GM19468 (cell line): ENCODE data around the gene UFL1.
"Not testable (repeated sequence)": the region's sequence is repeated elsewhere in the genome, so short reads cannot be mapped to it uniquely, and the experiment has no call there.

ENCODE experiments used
- ATAC-seq: cut with Tn5 transposase; IDR thresholded peaks from one replicate; pipeline ENCODE4 v1.9.1; 2021; ENCODE audit warnings: mild to moderate bottlenecking, moderate library complexity, moderate number of reproducible peaks; ENCODE audit not compliant: unreplicated experiment; ENCODE audit errors: extremely low read depth

The UFL1 gene

DNA sequence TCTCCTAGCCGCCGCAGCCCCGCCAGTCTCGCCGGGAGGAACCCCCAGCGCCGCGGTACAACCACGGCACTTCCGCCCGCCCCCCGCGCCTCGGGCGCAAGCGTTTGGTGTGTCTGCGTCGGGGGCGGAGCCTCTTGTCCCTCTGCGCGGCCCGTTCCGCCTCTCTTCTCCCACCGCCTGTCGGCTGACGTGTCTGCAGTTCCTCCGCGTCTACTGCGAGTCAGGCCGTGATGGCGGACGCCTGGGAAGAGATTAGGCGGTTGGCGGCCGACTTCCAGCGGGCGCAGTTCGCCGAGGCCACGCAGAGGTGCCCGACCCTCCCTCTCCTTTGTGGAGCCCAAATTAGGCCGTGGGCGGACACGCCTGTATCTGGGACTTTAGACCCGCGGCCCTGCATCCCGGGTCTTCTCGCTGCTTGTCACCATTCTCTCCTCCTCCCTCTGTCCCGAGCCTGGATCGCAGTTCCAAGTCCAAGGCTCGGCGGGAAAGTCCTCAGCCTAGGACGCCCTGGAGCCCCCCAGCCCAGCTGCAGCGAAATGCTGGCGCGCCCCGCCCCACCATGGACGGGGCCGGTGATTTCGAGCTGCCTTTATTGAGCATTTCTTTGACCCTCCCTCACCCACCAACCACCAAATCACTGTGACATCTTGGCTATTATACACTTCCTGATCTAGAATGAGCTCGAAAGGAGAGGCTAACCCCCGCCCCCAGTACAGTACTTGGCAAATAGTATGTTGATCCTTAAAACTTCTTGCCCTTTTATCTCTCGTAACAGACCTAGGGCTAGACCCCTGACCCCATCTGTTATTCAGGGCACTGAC lies at the start of gene UFL1:
Gene UFL1 (plus strand): TSS at position 163 of the 821 bp plus-strand sequence. CDS start 68 bp downstream, at position 231.
- ATAC-seq: peak; percentile 99

DNA sequence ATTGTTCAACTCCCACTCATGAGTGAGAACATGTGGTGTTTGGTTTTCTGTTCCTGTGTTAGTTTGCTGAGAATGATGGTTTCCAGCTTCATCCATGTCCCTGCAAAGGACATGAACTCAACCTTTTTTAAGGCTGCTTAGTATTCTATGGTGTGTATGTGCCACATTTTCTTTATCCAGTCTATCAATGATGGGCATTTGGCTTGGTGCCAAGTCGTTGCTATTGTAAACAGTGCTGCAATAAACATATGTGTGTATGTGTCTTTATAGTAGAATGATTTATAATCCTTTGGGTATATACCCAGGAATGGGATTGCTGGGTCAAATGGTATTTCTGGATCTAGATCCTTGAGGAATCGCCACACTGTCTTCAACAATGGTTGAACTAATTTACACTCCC lies 49.3 kb upstream of the UFL1 start:
- not testable (repeated sequence) for ATAC-seq

DNA sequence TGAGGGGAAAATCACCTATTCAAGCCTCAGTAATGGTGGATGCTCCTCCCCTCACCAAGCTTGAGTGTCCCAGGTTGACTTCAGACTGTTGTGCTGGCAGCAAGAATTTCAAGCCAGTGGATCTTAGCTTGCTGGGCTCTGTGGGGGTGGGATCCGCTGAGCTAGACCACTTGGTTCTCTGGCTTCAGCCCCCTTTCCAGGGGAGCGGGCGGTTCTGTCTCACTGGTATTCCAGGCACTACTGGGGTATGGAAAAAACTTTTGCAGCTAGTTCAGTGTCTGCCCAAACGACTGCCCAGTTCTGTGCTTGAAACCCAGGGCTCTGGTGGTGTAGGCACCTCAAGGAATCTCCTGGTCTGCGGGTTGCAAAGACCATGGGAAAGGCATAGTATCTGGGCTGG lies 42.9 kb upstream of the UFL1 start:
- ATAC-seq: no peak

DNA sequence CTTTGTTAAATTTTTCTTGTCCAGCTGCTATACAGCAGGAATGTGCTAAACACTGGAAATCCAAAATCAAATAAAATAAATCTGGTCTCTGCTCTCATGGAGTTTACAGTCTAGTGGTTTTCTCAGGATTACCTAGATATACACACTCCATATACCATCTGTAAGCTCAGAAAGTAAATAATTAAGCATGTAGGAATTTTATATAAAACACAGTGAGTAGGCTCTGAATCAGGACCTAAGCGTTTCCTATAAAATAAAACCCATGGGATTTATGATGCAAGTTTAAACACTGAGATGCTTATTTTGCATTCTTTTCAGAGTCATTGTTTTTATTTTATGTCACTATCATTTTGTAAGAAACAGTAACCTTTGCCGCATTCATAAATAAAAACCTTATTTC lies 29.7 kb upstream of the UFL1 start:
- ATAC-seq: no peak

DNA sequence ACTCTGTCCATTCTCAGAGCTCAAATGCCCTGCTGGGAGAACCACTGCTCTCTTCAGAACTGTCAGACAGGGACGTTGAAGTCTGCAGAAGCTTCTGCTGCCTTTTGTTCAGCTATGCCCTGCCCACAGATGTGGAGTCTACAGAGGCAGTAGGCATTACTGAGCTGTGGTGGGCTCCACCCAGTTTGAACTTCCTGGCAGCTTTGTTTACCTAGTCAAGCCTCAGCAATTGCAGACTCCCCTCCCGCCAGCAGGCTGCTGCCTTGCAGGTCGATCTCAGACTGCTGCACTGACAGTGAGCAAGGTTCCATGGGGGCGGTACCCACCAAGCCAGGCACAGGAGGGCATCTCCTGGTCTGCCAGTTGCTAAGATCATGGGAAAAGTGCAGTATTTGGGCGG lies 21.8 kb upstream of the UFL1 start:
- no peak for ATAC-seq

DNA sequence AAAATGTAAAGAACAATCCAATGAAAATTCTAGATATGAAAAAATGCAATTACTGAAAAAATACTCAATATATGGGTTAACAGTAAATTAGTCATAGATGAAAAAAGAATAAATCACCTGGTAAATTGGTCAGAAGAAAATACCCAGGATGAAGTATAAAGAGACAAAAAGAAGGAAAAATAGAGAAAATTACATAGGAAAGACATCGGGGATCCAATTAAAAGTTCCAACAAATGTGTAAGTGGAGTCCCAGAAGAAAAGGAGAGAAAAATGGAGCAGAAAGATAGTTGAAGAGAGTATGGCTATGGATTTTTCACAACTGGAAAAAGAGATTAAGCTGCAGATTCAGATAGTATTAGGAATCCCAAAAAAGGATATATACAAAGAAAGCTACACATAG lies 18.7 kb upstream of the UFL1 start:
- no peak for ATAC-seq

DNA sequence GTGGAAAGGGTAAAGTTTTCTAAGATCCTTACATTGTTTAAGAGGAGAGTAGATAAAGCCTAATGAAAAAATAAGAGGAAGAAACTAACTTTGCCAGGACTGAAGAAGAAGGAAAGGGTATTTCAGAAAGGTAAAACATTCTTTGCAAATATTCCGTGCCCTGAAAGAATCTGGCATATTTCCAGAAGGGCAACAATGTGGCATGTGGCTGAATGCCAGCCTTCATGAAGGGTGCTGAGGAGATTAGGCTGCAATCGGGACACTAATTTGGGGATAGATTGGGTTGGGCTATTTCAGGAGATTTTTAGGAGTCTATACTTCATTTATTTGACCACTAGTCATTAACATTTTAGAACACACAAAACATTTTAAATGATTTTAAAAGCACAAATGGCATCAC lies 16.2 kb upstream of the UFL1 start:
- no peak for ATAC-seq

DNA sequence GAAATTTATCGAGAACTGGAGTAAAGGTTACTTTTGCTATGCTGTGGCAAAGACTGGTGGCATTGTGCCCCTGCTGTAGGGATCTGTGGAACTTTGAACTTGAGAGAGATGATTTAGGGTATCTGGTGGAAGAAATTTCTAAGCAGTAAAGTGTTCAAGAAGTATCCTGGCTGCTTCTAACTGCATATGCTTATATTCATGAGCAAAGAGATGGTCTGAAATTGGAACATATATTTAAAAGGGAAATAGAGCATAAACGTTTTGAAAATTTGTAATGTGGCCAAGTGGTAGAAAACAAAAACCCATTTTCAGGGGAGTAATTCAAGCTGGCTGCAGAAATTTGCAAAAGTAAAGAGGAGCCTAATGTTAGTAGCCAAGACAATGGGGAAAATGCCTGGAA lies 12.3 kb upstream of the UFL1 start:
- ATAC-seq: no peak

DNA sequence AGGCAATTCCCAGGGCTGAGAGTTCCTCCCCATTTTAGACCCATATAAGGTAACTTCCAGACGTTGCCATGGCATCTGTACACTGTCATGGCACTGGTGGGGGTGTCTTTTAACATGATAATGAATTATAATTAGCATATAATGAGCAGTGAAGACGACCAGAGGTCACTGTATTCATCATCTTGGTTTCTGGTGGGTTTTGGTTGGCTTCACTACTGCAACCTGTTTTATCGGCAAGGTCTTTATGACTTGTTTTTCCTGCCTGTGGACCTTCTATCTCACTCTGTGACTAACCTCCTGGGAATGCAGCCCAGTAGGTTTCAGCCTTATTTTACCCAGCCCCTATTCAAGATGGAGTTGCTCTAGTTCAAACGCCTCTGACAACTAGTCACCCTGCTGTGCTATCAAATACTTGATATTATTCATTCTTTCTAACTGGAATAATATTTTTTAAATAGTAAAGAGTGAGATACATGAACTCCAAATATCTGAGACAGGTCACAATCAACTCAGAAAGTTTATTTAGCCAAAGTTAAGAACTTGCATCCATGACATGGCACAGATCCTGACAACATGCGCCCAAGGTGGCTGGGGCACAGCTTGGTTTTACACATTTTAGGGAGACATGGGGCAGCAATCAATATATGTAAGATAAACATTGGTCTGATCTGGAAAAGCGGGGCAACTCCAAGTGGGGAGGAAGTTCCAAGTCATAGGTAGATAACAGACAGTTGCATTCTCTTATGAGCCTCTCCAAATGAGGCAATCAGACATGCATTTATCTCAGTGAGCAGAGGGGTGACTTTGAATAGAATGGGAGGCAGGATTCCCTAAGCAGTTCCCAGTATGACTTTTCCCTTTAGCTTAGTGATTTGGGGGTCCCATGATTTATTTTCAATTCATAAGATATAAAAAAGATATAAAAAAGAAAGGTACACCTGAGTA lies 1.2 kb upstream of the UFL1 start:
- no peak for ATAC-seq

DNA sequence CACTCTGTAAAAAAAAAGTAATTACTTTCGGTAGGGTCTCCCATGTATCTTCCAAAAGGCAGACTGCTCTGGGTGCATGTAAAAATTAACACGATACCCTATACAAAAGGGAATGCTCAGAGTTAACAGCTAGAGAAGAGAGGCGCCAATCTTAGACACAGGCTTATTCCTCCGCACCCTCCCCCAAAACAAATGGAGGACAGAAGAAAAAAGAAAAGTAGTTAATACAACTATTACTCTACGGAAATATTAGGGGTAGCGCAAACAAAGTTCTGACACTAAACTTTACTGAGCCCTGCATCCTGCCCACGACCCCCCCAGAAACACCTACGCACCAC lies 331 bp upstream of the UFL1 start:
- no peak for ATAC-seq

DNA sequence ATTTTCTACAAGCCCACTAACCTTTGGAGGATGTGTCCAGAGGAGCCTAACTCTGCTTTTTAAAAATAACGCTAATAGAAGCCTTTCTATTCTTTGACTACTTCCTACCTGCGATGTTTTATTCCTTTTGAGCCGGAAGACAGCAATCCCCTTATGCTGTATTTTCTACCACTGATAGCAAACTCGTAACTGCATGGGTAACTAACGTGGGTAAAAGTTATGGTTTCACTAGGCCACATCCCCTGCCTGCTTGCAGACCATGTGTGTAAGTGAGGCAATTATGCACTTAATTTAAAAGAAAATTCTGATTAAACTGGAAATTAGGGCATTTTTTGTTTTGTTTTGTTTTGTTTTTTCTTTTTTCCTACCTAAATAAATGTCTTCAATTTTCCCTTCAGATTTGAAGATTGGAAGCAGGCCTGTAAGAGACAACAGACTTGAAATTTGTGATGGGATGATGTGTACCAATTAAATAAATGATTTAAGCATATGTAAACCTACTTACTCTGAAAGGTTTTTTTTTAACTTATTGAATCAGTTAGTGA lies 931 bp downstream of the UFL1 start:
- peak; percentile 12 for ATAC-seq

DNA sequence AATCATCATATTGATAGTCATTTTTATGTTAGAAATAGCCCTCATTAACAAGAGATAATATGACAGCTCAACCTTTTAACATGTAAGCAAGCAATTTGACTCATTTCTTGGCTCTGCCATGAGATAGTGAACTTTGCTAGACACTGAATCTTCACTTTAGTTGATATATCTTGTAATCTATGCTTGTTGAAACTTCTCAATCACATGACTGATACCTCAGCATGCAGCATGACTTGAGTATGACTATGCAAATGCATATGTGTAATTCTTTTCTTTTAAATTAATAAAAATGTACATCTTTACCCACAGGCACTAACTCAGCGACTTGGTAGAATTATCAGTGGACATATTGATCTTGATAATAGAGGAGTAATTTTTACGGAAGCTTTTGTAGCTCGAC lies 6.6 kb downstream of the UFL1 start:
- no peak for ATAC-seq

DNA sequence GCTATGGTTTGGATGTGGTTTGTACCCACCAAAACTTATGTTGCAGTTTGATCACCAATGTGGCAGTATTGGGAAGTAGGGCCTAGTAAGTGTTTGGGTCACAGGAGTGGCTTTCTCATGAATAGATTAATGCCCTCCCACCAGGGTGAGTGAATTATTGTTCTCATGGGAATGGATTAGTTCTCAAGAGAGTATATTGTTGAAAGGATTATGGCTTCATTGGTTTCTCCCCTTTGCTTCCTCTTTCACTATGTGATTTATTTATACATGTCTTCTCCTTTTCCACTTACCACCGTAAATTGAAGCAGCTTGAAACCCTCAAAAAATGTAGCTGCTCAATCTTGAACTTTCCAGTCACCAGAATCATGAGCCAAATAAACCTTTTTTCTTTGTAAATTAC lies 10.8 kb downstream of the UFL1 start:
- ATAC-seq: no peak

DNA sequence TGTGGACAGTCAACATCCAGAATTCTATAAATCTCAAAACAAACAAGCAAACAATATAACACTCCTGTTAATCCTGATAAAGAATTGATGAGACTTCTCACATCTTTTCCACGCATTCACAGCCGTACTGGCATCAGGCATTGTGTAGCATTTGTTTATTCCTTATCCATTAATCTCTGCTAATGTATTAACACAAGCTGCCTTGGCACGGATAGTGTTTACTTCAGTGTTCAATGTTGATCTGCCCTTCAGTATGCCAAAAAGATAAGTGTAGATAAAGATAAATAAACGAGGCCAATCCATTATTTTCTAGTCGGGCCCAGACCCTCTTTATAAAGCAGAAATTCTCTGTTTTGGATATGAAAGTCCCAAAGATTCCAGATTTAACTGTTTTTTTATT lies 16.1 kb downstream of the UFL1 start:
- no peak for ATAC-seq

DNA sequence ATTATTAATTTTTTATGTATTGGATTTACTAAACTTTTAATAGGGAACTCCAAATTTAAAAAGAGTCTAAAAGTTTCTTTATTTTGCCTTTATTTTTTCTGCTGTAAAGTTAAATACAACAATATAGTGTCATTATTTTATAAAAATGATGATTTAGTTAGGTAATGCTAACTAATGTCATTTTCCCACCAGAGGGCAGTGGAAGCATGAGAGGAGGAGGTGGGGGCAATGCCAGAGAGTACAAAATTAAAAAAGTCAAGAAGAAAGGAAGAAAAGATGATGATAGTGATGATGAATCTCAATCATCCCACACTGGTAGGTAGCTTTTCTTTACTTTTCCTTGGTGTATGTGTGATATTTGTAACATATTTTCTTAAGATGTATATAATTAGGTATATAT lies 21.1 kb downstream of the UFL1 start:
- no peak for ATAC-seq

DNA sequence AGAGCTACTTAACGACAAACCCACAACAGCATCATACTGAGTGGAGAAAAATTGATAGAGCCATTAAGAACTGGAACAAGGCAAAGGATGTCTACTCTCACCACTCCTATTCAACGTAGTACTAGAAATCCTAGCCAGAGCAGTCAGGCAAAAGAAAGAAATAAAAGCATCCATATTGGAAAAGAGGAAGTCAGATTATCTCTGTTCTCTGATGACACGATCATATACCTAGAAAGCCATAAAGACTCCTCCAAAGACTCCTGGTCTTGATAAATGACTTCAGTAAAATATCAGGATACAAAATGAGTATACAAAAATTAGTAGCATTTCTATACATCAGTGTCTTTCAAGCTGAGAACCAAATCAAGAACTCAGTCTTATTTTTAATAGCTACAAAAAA lies 24.3 kb downstream of the UFL1 start:
- no peak for ATAC-seq

DNA sequence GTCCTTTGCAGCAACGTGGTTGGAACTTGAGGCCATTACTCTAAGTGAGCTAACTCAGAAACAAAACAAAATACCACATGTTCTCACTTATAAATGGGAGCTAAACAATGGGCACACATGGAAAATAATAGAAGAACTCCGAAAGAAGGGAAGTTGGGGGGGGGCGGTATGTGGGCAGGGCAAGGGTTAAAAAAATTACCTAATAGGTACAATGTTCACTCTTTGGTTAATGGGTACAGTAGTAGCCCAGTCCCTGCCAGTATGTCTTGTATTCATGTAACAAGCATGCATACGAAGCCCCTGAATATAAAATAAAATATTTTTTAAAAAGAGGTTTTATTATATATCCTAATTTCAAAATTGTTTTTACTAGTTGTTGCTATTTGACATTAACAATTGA lies 26.0 kb downstream of the UFL1 start:
- ATAC-seq: no peak

DNA sequence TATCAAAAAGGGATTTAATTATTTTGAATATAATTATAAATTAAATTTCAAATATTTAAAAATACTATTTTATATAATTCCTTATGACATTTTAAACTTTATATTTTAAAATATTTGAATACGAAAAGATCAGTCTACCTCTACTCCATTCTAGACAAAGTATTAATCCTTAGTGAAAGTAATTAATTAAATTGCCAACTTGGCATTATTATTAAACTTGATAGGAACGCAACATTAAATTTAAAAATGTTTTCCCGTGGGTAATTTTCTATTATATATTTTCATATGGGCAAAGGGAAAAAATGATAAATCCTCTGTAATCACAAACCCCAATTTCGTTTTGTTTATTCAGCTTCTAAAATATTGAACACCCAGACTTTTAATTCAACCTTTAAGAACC lies 33.0 kb downstream of the UFL1 start:
- ATAC-seq: no peak

DNA sequence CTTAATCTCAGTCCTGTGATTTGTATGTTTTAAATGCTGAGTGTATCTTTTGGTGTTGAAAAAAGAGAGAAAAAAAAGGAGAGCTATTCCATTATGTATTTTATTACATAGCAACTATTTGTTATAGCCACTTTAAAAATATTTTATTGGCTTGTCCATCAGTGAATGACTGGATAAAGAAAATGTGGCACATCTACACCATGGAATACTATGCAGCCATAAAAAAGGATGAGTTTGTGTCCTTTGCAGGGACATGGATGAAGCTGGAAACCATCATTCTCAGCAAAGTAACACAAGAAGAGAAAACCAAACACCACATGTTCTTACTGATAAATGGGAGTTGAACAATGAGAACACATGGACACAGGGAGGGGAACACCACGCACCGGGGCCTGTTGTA lies 38.1 kb downstream of the UFL1 start:
- not testable (repeated sequence) for ATAC-seq

DNA sequence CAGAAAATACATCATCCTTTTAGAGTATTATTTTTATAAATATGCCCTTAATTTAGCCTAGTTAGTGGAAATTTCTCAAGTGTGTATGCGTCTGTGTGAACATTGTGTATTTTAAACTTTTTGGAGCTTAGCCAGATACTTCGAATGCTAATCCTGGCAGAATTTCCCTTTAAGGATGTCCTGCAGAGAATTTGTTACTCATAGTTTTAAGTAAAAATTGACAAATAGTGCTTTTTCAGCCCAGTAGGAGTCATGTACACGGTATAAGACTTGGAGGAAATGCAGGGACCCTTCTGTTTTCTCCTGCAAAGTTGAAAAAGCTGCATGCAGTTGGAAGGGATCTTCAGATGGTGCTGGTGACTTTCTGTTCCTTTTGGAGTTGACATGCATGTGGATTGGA lies 41.3 kb downstream of the UFL1 start, which contains the start of gene FHL5:
Gene FHL5 (plus strand): TSS at position 243 of the 400 bp plus-strand sequence. CDS start 40,486 bp downstream, outside the sequence.
- ATAC-seq: no peak

DNA sequence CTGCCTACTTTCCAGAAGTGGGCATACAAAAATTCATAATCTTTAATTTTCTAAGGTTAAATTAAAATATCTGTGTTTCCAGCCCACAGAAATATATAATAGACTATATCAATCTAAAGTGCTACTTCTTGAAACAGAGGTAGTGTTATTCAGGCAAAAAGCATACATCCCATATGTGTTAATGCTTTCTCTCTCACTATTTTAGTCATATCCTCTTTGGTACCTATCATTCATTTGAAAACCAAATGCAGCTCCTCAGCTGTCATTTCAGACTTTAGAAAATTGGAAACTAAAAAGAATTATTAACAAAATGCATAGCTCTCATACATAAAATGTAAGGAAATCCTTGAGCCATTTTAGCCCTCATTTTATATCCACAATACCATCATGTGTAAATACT lies 42.2 kb downstream of the UFL1 start:
- no peak for ATAC-seq
